HCT116 (cell line): Measurements from ENCODE around the gene EMILIN2.

Source experiments
- CEBPB ChIP-seq: IDR thresholded peaks from 2 replicates; pipeline ENCODE4 v1.6.1; 2012; ENCODE audit warnings: low read depth
- CTCF ChIP-seq, 3 experiments: fragments of 200-600 bp in 1 of 3; sonication (generic) in 1 of 3; IDR thresholded peaks in 2 of 3; conservative IDR thresholded peaks in 1 of 3; 2 replicates each; pipeline ENCODE4 v1.5.1; 2012 to 2017; ENCODE audit warnings: low read depth in 2 of 3, low read length in 2 of 3, antibody characterized with exemption in 1 of 3, borderline replicate concordance in 1 of 3, control low read depth in 1 of 3, mild to moderate bottlenecking in 1 of 3, mixed read lengths in 1 of 3, mixed run types in 1 of 3, moderate library complexity in 1 of 3; ENCODE audit not compliant: insufficient read depth in 1 of 3
- EZH2 ChIP-seq: fragments of 200-600 bp; sonication (generic); IDR thresholded peaks from 2 replicates; pipeline ENCODE4 v1.6.1; 2017; ENCODE audit warnings: antibody characterized with exemption, mixed run types
- EZH2phosphoT487 ChIP-seq: fragments of 200-600 bp; IDR thresholded peaks from 2 replicates; pipeline ENCODE4 v1.6.1; 2018; ENCODE audit warnings: antibody characterized with exemption, borderline replicate concordance
- JUND ChIP-seq: IDR thresholded peaks from 2 replicates; pipeline ENCODE4 v1.6.1; 2012
- POLR2A ChIP-seq: IDR thresholded peaks from 2 replicates; pipeline ENCODE4 v1.7.0; 2011; ENCODE audit warnings: borderline replicate concordance; ENCODE audit not compliant: insufficient read depth, insufficient read length; ENCODE audit errors: extremely low read depth
- RAD21 ChIP-seq: IDR thresholded peaks from 2 replicates; pipeline ENCODE4 v1.6.1; 2012; ENCODE audit warnings: low read depth, mild to moderate bottlenecking
- SIN3A ChIP-seq: IDR thresholded peaks from 2 replicates; pipeline ENCODE4 v1.6.1; 2012; ENCODE audit warnings: low read depth
- TCF7L2 ChIP-seq: IDR thresholded peaks from 2 replicates; pipeline ENCODE4 v1.7.0; 2011; ENCODE audit warnings: borderline replicate concordance, inconsistent platforms; ENCODE audit not compliant: insufficient read depth, insufficient read length; ENCODE audit errors: extremely low read depth
- TF ChIP-seq, protein P1 (sequence below): IDR thresholded peaks from 2 replicates; pipeline ENCODE4 v1.6.1; 2012

GRCh38 chr18:2823966-2824365 lies 22.8 kb upstream of the EMILIN2 start:
- TF ChIP-seq RAD21 (no peak), TCF7L2 (no peak), CTCF (IDR thresholded peaks at IDR 0.05 in 2 of 3, conservative IDR thresholded peaks at IDR 0.05 in 1 of 3; ENCODE audit: borderline replicate concordance in 1 of 3, insufficient read depth in 1 of 3, low read depth in 2 of 3, low read length in 2 of 3) (no peak), JUND (no peak), EZH2phosphoT487 (no peak), CEBPB (no peak), POLR2A (no peak), SIN3A (no peak), EZH2 (no peak)
- TF ChIP-seq, protein P1, sequence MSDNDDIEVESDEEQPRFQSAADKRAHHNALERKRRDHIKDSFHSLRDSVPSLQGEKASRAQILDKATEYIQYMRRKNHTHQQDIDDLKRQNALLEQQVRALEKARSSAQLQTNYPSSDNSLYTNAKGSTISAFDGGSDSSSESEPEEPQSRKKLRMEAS = no peak
